ENCODE data around the gene PKMYT1.

PKMYT1 gene

DNA sequence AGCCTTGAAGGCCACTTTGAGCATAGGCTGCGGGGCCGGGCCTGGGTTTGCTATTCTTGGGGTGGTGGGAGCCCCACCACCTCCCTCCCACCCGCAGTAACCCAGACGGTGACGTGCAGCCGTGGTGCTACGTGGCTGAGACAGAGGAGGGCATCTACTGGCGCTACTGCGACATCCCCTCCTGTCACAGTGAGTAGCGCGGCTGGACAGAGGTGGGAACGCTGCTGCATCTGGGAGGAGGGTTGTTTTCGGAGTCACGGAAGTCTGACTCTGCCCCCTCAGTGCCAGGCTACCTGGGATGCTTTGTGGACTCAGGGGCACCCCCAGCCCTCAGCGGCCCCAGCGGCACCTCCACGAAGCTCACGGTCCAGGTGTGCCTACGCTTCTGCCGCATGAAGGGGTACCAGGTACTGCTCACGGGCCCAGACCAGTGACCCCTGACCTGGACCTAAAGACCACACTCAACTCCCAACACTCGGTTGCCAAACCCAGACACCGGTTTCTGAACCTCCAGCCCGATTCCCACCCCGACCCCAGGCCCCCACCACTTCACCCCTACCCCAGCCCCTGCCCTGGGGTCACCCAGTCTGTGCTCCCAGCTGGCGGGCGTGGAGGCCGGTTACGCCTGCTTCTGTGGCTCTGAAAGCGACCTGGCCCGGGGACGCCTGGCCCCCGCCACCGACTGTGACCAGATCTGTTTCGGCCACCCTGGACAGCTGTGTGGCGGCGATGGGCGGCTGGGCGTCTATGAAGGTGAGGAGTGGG lies 14.0 kb downstream of the PKMYT1 start:
- no peak for DNase-seq (ENCODE audit: low read depth)
- no peak overlapping the region for H3K4me3 ChIP-seq (ENCODE audit: low read depth, low read length)

GRCh38 chr16:2964475-2965336 lies 15.5 kb downstream of the PKMYT1 start:
- DNase-seq (ENCODE audit: low read depth), result no peak
- H3K4me3 ChIP-seq (ENCODE audit: low read depth, low read length), result peak overlapping the region; percentile 41

- no peak for DNase-seq (ENCODE audit: low read depth)
- H3K4me3 ChIP-seq (ENCODE audit: low read depth, low read length), result peak within 1 kb of the TSS; percentile 41
These were observed 16.3 kb downstream of the PKMYT1 start, which contains the start of gene KREMEN2 for GRCh38 chr16:2963723-2964474. Gene KREMEN2 (plus strand): TSS chr16:2964275. CDS start chr16:2964521, 246 bp downstream.

GRCh38 chr16:2963074-2963722 lies 17.0 kb downstream of the PKMYT1 start:
- no peak for DNase-seq (ENCODE audit: low read depth)
- peak overlapping the region; percentile 41 for H3K4me3 ChIP-seq (ENCODE audit: low read depth, low read length)

DNA sequence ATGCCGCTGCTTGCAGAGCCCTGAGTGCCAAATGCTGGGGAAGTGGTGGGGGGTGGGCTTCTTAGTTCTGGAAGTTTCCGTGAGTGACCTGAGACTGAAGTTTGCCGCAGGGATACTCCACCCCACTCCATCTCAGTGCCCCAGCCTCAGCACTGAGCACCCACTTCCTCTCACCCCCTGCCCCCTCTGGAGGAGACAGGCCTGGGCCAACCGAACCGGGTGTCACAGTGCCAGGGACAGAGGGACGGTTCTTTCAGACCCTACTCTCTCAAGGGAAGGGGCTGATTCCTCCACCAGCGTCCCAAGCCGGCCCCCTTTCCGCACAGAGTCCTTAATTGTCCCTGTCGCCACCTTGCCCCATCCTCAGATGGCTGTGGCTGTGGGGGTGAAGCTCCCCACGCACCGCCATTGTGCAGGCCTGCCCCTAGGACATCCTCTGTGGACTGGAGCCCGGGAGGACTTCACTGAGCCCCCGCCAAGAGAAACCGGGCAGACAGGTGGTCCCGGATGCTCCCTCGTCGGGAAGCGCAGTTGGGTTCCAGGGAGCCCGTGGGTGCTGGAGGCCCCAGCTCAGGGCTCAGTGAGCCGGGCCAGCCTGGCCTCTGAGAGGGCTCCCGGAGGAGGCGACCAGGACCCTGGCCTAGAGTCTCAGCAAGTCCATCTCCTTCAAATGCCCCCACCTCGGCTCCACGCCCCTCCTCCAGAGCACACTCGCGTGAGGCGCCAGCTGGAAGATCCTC lies 17.7 kb downstream of the PKMYT1 start:
- no peak for DNase-seq (ENCODE audit: low read depth)
- H3K4me3 ChIP-seq (ENCODE audit: low read depth, low read length), result no peak overlapping the region

DNA sequence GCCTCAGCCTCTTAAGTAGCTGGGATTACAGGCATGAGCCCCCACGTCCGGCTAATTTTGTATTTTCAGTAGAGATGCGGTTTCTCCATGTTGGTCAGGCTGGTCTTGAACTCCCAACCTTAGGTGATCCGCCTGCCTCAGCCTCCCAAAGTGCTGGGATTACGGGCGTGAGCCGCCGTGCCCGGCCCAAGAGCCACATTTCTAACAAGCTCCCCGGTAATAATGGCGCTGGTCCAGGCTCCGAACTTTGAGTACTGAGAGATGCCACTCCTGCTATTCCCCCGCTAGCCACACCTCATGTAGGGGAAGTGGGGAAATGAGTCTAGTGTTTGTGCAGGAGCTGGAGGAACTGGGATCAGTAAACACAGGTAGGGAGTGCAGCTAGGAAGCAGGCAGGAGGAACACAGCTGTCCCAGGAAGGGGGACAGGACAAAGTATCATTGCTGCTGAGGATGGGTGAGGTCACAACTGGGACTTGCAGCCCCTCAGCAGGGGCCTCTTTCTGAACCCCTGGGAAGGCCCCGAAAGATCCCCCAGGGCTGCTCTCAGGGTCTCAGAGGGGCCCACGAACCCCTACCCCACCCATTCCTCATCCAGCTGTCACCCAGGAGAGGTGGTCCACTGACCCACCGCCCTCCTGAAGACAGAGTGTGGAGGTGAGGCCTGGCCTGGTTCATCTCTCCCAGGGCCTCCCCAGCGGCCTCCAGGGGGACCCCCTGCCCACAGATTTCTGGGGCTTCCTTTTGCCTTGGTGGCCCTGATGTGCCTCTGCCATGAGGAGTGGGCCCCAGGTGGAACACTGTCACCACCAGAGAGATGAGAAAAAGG lies 19.8 kb downstream of the PKMYT1 start:
- DNase-seq (ENCODE audit: low read depth), result no peak
- H3K4me3 ChIP-seq (ENCODE audit: low read depth, low read length), result no peak overlapping the region

- DNase-seq (ENCODE audit: low read depth), result no peak
These were observed 21.0 kb downstream of the PKMYT1 start for GRCh38 chr16:2959206-2959605.

GRCh38 chr16:2956579-2956956 lies 23.7 kb downstream of the PKMYT1 start:
- DNase-seq (ENCODE audit: low read depth), result no peak
- H3K4me3 ChIP-seq (ENCODE audit: low read depth, low read length), result no peak overlapping the region

More at GRCh38 chr16:2959206-2959605, 21.0 kb downstream of the PKMYT1 start:
- H3K4me3 ChIP-seq (ENCODE audit: low read depth, low read length), result no peak overlapping the region

DNA sequence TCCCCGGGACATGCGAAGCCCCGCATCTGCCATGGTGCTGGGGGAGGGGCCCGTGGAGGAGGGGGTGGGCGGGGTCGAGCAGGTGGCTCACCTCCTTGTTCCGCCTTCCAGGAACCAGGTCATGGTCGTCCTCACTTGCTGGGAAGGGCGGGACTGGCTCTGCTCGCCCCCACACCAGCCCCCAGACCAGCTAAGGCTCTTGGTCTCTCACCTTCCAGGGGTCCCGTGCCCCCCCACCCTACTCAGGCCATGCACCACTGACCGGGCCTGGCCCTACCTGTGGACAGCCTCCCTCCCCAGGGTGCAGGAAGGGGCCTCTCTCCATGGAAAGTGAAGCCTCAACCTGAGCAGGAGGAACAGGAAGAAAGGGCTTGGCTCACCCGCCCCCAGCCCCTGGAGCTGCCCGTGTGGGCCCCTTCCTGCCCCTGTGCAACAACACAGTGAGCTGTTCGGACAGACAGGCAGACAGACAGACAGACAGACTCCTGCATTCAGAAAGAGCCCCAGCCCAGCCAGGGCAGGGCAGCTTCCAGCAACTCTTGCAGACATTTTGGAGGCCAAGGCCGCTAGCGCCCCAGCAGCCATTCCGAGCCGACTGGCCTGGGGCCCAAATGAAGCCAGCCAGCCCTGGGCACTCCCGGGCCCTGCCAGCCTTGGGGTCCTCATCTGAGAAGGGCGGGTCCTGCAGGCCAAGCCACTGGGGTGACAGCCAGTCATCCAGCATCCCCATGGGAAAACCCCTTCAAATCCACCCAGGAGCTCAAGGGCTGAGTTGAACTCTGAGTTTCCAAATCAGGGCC lies 24.3 kb downstream of the PKMYT1 start:
- DNase-seq (ENCODE audit: low read depth), result no peak
- H3K4me3 ChIP-seq (ENCODE audit: low read depth, low read length), result no peak overlapping the region

DNA sequence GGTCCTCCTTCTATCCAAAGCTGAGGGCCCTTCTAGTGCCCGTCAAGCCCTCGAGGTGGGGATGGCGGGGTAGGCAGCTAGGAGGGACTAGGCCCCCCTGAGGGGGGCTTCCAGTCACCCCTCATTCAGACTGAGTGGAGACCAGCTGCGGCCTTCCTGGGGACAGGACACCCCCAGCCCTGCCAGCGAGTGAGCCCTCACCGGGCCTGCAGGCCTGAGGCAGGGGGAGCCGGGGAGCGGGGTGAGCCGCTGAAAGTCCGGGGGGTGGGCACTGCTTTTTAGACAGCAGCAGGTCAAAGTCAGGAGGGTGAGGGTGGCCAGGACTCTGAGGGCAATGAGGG lies 24.8 kb downstream of the PKMYT1 start:
- no peak for DNase-seq (ENCODE audit: low read depth)
- no peak overlapping the region for H3K4me3 ChIP-seq (ENCODE audit: low read depth, low read length)

GRCh38 chr16:2954656-2955381 lies 25.4 kb downstream of the PKMYT1 start:
- no peak overlapping the region for H3K4me3 ChIP-seq (ENCODE audit: low read depth, low read length)
- DNase-seq (ENCODE audit: low read depth), result no peak

- no peak overlapping the region for H3K4me3 ChIP-seq (ENCODE audit: low read depth, low read length)
- DNase-seq (ENCODE audit: low read depth), result no peak
These were observed 26.3 kb downstream of the PKMYT1 start for GRCh38 chr16:2953706-2954627.

GRCh38 chr16:2952679-2953078 lies 27.6 kb downstream of the PKMYT1 start:
- DNase-seq (ENCODE audit: low read depth), result no peak
- no peak overlapping the region for H3K4me3 ChIP-seq (ENCODE audit: low read depth, low read length)

- no peak for DNase-seq (ENCODE audit: low read depth)
- no peak overlapping the region for H3K4me3 ChIP-seq (ENCODE audit: low read depth, low read length)
These were observed 29.5 kb downstream of the PKMYT1 start for GRCh38 chr16:2950773-2951172.

DNA sequence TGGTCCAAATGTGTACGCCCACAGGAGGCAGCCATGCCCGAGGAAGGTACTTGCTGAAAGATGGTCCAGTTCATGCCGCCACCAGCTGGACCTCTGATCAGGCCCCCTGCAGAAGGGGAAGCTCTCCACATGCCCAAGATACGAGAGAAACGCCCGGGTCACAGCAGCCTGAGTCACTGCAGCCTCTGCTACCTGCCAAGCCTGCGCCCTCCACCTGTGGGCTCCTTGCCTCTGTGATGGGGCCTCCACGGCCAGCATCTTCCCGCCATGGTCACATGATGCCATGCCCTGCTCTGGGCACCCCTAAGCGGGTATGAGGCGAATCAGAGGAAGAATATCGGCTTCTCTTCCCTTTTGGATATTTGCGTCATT lies 29.9 kb downstream of the PKMYT1 start:
- no peak for DNase-seq (ENCODE audit: low read depth)
- H3K4me3 ChIP-seq (ENCODE audit: low read depth, low read length), result no peak overlapping the region
